Activated CD4-positive, alpha-beta T cell treated with anti-CD3 and anti-CD28 coated beads, Interleukin-2, amount 50 U/mL, for 24 hours (primary cell): Measurements from ENCODE around the gene FLRT3.

Experiments
- DNase-seq, 2 donors: peaks; one replicate each; pipeline ENCODE4 v3.0.0-alpha.2; 2020; ENCODE audit warnings: low read depth in 1 of 2, low spot score in 1 of 2

FLRT3 gene

GRCh38 chr20:14331646-14332045 is 5.8 kb downstream of the FLRT3 start:
- no peak for DNase-seq

GRCh38 chr20:14319704-14320103 is 17.7 kb downstream of the FLRT3 start:
- no peak for DNase-seq

DNA sequence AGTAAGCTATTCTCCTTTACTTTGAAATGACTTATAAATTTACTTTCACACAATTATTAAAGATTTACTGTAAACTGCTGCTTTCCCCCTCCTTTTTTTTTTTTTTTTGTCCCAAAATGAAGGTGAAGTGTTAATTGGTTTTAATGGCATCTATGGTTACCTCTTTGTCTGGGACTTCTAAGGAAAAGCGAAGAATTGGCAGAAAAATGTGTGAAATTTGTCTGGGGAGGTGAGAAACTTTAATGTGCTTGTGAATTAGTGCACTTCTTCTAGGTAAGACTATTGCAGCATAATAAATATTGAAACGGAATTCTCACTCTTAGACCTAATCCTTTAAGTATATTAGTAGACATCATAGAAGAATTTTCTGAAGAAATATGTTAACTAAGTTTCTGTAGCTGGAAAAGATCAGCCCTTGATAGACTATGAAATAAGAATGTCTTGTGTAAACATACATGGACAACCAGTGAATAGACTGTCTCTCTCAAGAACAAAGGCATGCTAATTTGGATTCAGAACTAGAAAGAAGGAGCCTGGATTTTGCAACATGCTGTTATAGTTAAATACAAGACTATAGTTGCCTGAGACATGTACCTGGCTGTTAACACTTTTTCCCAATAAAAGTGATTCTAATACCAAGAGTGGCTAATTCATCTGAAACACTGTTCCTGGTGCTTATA is 23.9 kb downstream of the FLRT3 start:
- DNase-seq = no peak

DNA sequence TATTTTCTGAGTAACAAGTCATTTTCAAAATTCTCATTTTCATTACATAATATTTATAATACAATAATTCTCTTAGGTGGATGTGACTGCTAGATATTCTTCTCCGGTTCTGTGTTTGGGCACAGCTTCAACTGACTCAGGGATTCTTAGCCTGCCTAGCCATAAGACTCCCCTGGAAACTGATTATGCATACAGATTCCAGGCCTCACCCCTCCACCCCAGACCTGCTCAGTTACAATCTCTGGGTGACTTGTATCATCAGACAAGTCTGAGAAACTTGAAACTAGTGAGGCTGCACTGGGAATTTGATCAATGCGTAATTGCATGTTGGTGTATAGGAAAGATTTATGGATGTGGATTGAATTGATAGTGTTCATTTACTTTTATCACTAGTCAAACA is 25.4 kb downstream of the FLRT3 start:
- DNase-seq = no peak

DNA sequence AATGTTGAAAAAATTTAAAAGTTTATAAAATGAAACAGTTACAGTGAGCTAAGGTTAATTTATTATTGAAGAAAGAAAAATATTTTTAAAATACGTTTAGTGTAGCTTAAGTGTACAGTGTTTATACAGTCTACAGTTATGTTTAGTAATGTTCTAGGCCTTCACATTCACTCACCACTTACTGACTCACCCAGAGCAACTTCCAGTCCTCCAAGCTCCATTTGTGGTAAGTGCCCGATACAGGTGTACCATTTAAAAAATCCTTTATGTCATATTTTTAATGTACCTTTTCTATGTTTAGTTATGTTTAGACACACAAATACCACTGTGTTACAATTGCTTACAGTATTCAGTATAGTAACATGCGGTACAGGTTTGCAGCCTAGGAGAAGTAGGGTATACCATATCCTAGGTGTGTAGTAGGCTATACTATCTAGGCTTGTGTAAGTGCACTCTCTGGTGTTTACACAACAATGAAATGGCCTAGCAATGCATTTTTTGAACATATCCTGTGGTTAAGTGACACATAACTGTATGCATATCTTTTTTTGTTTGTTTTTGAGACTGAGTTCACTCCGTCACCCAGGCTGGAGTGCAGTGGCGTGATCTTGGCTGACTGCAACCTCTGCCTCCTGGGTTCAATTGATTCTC is 26.3 kb downstream of the FLRT3 start:
- DNase-seq = no peak

GRCh38 chr20:14307956-14308355 is 29.5 kb downstream of the FLRT3 start:
- DNase-seq = no peak

DNA sequence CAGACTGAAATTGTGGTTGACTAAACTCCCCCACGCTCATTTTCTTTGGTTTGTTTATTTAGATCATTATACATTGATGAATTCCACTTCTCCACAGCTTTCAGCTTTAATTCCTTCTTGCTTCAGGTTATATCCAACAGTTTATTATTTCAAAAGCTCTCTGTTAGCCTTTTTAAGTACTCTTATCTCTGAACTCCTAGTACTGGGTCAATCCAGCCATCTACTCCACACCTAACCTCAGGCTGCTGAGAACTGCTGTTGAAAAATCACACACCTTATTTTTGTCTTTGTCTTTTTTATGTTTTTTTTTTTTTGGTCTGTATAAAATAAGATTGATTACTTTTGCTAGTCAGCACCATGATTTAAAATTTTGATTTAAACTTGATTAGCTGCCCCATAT is 32.9 kb downstream of the FLRT3 start:
- no peak for DNase-seq

DNA sequence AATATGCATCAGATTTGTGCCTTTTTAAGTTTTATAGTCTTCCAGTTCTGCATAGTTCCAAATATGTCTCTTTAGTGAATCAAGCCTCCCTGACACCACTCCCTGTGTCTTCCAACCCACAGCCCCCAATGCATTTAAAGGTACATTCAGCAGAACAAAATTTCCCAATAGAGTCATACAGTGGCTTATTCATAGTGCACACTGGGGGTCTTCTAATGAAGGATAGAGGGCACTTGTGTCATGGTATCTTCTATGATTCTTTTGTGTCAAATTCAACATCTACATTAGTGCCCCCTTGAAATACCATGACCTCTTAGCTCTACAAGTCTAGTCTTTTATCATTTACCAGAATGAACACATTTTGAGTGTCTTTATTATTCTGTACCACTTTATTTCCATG is 33.8 kb downstream of the FLRT3 start:
- no peak for DNase-seq

DNA sequence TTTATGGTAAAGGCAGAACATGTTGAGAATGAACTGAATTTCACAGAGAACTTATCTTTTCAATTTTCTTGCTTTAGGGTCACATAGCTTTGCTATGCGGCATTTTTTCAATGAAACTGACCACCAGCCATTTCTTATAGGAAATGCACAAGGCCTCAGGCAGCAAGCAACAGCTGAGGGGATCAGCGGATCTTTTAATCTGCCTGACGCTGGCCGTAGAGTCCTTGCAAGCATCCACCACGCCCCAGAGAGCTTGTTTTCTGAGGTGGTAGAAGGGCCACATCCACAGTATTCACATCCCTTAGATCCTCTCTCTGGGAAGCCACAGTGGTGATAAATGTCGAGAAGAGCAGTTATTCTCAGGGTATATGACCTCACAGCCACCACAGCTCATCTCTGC is 34.3 kb downstream of the FLRT3 start:
- no peak for DNase-seq

DNA sequence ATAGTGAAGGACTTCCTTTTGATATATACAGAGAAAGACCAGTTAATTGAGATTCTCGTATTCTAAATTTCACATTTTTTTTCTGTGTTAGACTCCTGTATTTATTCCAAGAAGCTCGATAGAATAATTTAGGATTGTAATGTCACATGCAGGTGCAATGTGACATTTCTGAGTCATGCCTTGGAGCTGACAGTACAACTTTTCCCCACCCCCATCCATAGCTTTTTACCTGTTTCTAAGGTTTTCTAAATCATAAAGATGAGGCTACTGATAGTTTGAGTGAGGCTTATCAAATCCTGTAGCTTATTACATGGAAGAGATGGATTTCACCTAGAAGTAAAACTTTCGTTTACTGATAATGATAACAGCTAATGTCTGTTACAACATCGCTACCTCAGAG is 37.6 kb downstream of the FLRT3 start:
- no peak for DNase-seq

GRCh38 chr20:14295770-14296309 is 41.6 kb downstream of the FLRT3 start:
- no peak for DNase-seq

- DNase-seq = no peak
Observed at GRCh38 chr20:14295238-14295637, 42.2 kb downstream of the FLRT3 start.

DNA sequence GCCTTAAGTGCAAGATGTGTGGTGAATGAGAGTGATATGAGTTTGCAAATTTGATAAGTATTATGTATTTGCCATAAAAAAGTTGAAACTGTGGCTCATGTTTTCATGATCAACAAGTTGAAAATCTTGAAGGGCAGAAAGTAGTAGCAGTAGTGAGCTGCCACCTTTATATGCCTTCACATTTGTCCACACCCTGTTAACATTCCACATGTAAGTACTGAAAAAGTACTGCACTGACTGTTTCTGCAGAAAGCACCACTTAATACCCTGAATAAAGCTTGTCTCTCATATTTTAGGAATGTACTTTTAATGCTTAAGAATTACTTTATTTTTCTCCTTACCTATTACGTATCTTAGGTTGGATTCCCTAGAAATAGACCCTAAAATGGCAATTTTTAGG is 45.9 kb downstream of the FLRT3 start:
- no peak for DNase-seq

DNA sequence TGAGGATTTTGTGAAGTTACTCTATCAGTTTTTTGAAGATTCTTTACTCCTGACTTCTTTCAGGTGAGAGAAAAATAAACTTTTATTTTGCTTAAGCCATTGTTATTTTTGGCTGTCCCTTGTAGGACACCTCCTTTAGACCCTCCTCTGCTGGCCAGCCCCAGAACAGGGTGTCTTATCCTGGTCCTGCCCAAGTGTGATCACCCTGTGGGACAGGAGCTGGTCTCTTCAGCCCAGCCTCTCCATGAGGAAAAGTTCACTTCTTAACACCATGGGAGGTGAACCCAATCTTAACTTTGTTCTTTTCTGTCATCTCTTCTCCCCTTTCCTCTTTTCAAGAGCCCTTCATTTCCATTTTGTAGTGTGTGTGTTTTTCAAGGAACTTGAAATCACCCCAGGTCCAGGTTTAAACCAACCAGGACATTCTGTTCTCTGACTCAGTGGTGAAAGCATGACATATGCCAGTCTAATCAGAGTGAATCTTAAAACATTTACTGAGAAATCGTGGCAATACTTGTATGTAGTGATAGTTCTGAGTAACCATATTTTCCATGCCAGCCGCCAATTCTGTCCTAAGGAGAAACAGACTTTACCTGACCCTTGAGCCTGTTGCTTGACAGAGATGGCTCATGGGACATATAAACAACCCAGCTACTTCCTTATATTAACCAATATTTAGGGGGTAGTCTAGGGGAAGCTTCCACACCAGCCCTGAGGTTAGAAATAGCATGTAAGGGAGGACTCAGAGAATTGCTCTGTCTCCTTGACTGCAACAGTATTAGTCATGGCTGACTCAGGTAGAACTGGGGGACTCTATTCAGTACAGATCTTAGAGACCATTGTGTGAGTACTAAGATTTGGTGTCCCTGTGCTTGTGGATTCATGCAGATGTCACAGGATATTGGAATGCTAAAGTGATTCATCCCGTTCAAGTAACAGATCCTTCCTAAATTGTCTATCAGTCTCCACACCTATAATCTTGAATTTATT is 48.8 kb downstream of the FLRT3 start:
- DNase-seq = no peak

DNA sequence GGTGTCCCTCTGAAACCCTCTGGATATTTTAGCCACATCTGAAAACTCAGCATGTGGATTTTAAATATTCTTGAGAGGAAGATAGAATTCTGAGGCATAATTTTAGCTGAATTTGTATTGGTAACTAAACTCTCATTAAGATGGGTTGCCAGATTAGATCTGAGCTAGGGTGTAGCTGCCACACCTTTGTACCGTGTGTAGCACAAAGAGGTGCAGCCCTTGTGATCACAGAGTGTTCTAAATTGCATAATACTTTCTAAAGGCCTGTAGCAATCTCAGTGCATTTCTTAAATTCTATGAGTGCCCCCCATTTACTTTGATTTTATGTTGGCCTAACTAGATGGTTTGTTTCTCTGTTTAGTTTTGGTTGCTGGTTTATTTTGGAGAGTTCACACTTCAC is 53.0 kb downstream of the FLRT3 start:
- DNase-seq = no peak

- no peak for DNase-seq
Observed at GRCh38 chr20:14282140-14282539, 55.3 kb downstream of the FLRT3 start.
